Central memory CD4-positive, alpha-beta T cell (primary cell): ENCODE results near the gene PARD3.
"Not testable (repeated sequence)": the region's sequence is repeated elsewhere in the genome, so short reads cannot be mapped to it uniquely, and the experiment has no call there.

Experiments used
- DNase-seq: peaks from one replicate; pipeline ENCODE4 v3.0.0; 2022

PARD3 gene

GRCh38 chr10:34439386-34439785, 375.7 kb downstream of the PARD3 start:
- not testable (repeated sequence) for DNase-seq

GRCh38 chr10:34438741-34439140, 376.4 kb downstream of the PARD3 start:
- DNase-seq: no peak

GRCh38 chr10:34437906-34438305, 377.2 kb downstream of the PARD3 start:
- DNase-seq: no peak

GRCh38 chr10:34434119-34434594, 380.9 kb downstream of the PARD3 start:
- DNase-seq: no peak

GRCh38 chr10:34433241-34434076, 381.6 kb downstream of the PARD3 start:
- DNase-seq: no peak

- no peak for DNase-seq
Measured at GRCh38 chr10:34432589-34432988, 382.5 kb downstream of the PARD3 start.

GRCh38 chr10:34430685-34431084, 384.4 kb downstream of the PARD3 start:
- DNase-seq: no peak

GRCh38 chr10:34428501-34428900, 386.6 kb downstream of the PARD3 start:
- DNase-seq: no peak

GRCh38 chr10:34427911-34428216, 387.2 kb downstream of the PARD3 start:
- no peak for DNase-seq

GRCh38 chr10:34427158-34427910, 387.8 kb downstream of the PARD3 start:
- not testable (repeated sequence) for DNase-seq

GRCh38 chr10:34426538-34427157, 388.4 kb downstream of the PARD3 start:
- DNase-seq: not testable (repeated sequence)

- DNase-seq: no peak
Measured at GRCh38 chr10:34426041-34426440, 389.1 kb downstream of the PARD3 start.

- DNase-seq: no peak
Measured at GRCh38 chr10:34423673-34424625, 391.1 kb downstream of the PARD3 start.

GRCh38 chr10:34420795-34421194, 394.3 kb downstream of the PARD3 start:
- DNase-seq: no peak

GRCh38 chr10:34420273-34420672, 394.8 kb downstream of the PARD3 start:
- no peak for DNase-seq

- DNase-seq: no peak
Measured at GRCh38 chr10:34415039-34415438, 400.1 kb downstream of the PARD3 start.

- no peak for DNase-seq
Measured at GRCh38 chr10:34413756-34414587, 401.1 kb downstream of the PARD3 start.

- DNase-seq: no peak
Measured at GRCh38 chr10:34413214-34413613, 401.9 kb downstream of the PARD3 start.

- DNase-seq: no peak
Measured at GRCh38 chr10:34408956-34409355, 406.1 kb downstream of the PARD3 start.

GRCh38 chr10:34408381-34408780, 406.7 kb downstream of the PARD3 start:
- no peak for DNase-seq

GRCh38 chr10:34407324-34407805, 407.7 kb downstream of the PARD3 start:
- DNase-seq: no peak
